Fibroblast of the aortic adventitia (primary cell): ENCODE data around the gene AGR3. TPM values are rescaled to one million over a fixed set of nuclear protein-coding genes. Genes with fewer than 3 reads are reported as not detected.

ENCODE experiments used
- DNase-seq: peaks from one replicate; pipeline ENCODE4 v3.0.0-alpha.2; 2010; ENCODE audit warnings: low read depth
- H3K4me3 ChIP-seq: 2 replicates; pipeline ENCODE4 v1.5.1; 2011; ENCODE audit warnings: low read depth, mild to moderate bottlenecking, control low read depth, low read length, moderate library complexity
- total RNA-seq: library from RNA; depleted of rRNA; stranded (reverse); fragments of >200 nt; gene quantifications from 2 replicates; pipeline ENCODE4 v1.2.3, GENCODE V29; 2012; ENCODE audit warnings: low replicate concordance
- TF ChIP-seq, protein P1 (sequence below): IDR thresholded peaks from 2 replicates; pipeline ENCODE4 v1.5.1; 2011; ENCODE audit warnings: mild to moderate bottlenecking, low read length, control low read depth, inconsistent platforms; ENCODE audit not compliant: insufficient read depth

Gene AGR3
- total RNA-seq, 1 donor, result not detected

DNA sequence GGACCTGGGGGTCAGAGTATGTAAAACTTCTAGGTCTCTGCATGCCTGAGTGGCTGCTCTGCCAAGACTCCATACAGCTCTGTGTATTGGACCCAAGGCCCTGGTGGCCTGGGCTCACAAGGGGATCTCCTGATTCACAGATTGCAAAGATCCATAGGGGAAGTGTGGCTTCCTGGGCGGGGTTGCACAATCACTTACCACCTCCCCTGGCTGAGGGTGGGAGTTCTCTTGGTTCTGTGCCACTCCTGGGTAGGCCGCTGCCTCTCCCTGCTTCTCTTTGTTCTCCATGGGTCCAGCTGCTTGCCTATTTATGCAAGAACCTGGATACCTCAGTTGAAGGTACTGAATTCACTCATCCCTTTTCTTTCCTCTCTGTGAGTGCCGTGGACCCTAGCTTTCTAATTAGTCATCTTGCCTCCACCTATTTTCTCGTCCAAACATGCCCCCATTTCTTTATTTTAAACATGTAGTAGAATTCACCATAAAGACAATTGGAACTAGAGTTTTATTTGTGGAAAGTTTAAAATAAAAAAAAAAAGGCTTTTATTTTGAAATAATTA is 18.5 kb upstream of the AGR3 start:
- no peak for DNase-seq
- no peak overlapping the region for H3K4me3 ChIP-seq
- TF ChIP-seq, protein P1, sequence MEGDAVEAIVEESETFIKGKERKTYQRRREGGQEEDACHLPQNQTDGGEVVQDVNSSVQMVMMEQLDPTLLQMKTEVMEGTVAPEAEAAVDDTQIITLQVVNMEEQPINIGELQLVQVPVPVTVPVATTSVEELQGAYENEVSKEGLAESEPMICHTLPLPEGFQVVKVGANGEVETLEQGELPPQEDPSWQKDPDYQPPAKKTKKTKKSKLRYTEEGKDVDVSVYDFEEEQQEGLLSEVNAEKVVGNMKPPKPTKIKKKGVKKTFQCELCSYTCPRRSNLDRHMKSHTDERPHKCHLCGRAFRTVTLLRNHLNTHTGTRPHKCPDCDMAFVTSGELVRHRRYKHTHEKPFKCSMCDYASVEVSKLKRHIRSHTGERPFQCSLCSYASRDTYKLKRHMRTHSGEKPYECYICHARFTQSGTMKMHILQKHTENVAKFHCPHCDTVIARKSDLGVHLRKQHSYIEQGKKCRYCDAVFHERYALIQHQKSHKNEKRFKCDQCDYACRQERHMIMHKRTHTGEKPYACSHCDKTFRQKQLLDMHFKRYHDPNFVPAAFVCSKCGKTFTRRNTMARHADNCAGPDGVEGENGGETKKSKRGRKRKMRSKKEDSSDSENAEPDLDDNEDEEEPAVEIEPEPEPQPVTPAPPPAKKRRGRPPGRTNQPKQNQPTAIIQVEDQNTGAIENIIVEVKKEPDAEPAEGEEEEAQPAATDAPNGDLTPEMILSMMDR, result no peak

DNA sequence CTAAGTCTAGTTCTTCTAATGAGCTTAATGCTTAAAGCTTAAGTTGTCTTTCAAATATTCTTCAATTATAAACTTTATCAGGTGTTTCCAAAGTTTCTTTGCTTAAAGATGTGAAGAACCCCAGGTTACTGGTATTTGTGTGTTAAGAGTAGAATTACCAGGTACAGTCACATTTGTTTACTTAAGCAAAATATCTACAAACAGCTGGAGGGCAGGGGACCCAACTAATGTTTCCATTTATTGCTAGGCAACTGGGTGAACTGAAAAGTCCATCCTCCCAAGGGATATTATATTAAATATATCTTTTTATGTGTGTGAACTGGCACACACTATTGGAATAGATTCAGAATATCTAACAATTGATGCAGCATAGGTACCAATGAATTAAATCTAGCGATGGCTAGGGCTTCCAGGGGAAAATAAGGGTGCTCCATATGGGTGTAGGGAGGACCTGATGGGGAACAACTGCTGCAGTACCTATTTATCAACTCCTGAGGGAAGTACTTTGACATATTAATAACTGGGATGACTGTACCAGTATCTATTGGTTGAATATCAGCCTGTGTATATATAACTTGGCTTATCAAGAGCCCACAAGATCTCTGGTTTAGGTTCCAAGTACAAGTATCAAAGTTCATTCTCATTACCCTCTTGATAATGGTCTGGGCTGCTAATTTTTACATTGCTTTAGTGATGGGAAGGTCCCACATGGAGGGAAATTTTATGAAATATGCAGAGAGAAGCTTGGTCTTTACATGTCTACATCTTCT is 10.3 kb upstream of the AGR3 start:
- no peak for DNase-seq
- TF ChIP-seq, protein P1, result no peak
- H3K4me3 ChIP-seq, result no peak overlapping the region

DNA sequence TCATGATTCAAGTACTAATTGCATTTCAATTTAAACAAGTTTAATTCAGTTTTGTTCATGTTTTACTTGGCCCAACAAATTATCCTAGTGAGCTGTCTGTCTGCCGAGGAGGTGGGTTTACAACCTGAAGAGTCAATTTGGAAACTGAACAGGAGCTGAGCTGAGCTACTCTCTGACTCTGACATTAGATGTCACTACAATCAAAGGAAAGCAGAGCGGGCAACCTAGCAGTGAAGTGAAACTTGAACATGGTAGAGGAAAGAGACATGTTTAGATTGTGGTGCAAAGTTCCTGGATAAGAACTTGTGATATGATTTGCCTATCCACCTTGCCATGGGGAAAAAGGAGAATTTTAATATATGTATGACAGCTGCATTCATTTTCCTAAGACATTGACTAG is 9.6 kb upstream of the AGR3 start:
- no peak overlapping the region for H3K4me3 ChIP-seq
- TF ChIP-seq, protein P1, result peak; percentile 44
- peak; percentile 71 for DNase-seq

DNA sequence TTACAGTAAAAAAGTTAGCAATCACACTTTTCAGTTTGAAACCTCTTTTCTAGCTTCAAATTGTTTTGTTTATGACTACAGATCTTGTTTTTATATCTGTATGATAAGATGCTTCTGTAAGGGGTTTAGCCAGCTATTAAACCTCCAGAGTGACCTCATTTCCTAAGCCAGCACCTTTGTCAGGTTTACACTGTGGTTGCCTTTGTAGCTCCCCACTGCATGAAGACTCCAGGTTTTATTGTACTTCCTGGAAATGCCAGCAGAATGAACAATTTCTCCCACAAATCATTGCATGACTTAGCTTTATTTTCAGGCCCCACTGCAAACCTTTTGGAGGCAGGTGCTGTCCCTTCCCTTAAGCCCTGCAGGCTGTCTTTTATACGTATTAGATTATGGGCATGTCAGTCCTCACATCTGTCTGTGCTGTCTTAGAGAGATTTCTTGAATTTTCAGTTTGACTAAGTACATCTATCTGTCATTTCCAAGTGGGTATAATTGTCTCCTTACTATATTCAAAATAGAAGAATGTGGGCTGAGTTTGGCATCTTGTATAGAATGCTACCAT is 8.2 kb upstream of the AGR3 start:
- no peak for DNase-seq
- TF ChIP-seq, protein P1, result no peak
- no peak overlapping the region for H3K4me3 ChIP-seq

- TF ChIP-seq, protein P1, result no peak
- no peak for DNase-seq
- no peak overlapping the region for H3K4me3 ChIP-seq
These were observed 7.5 kb upstream of the AGR3 start for GRCh38 chr7:16889305-16889704.

DNA sequence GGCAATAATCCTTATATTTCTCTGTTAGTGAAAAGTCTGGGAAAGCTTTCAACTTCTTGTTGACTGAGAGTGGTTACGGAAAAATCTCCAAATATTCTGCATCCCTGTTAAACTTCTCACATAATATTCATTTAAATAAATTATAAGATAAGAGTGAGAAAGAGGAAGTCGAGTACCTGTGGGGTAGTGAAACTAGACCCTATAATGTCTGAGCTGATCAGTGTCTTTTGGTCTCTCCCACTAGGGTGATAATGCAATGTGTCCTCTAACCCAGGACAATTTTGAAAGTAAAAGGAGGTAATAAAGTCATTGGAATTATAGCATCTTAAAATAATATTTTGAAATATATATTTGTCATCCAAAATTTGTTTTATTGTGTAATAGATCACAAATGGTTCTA is 2.1 kb upstream of the AGR3 start:
- H3K4me3 ChIP-seq, result no peak overlapping the region
- TF ChIP-seq, protein P1, result no peak
- no peak for DNase-seq
